HG03060 (cell line): Measurements from ENCODE around the gene ZNF688.

ENCODE experiments used
- ATAC-seq: cut with Tn5 transposase; IDR thresholded peaks from one replicate; pipeline ENCODE4 v1.9.1; 2021; ENCODE audit warnings: low read depth, moderate number of reproducible peaks; ENCODE audit not compliant: unreplicated experiment

ZNF688 gene

GRCh38 chr16:30521873-30522641, 49.5 kb downstream of the ZNF688 start:
- no peak for ATAC-seq

- no peak for ATAC-seq
Measured at GRCh38 chr16:30521476-30521872, 50.0 kb downstream of the ZNF688 start.
